Measurements from ENCODE around the gene ZNF831.

ZNF831 gene

GRCh38 chr20:59141818-59142581 lies 21.6 kb upstream of the ZNF831 start:
- DNase-seq: no peak

DNA sequence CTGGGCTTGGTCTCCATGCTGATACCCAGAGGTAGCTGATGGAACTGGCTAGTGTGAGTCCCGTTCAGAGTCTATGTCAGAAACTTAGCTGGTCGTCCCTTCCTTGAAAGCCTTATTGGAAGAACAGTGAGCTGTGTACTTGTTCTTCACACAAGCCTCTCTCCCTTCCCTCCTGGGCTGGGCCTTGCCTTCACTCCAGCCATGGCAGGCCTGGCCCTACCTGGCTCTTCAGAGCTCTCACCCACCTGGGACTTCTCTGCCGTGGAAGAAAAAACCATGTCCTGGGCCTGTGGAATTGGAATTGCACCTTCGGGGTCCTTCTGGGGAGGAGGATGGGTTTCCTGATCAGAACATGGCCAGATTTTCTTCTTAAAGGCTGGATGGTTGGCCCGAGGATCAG lies 20.3 kb upstream of the ZNF831 start:
- no peak for DNase-seq

- DNase-seq: peak; percentile 70
Observed at GRCh38 chr20:59144179-59144830, 19.3 kb upstream of the ZNF831 start.

DNA sequence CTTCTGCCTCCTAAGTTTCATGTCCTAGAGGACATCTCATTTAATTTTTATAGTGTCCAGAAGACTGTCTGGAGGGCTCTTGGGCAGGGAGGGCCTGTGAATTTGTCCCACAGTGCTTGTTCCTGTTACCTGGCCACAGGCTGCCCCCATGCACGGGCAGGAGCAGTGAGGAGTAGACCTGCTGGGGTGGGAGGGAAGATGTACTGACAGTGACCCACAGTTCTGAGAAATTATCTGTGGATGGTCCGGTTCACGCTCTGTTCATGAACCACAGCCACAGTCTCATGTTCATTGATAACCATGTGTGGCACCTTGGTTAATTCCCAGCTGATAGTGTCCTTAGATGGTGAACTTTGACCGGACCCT lies 18.8 kb upstream of the ZNF831 start:
- no peak for DNase-seq

DNA sequence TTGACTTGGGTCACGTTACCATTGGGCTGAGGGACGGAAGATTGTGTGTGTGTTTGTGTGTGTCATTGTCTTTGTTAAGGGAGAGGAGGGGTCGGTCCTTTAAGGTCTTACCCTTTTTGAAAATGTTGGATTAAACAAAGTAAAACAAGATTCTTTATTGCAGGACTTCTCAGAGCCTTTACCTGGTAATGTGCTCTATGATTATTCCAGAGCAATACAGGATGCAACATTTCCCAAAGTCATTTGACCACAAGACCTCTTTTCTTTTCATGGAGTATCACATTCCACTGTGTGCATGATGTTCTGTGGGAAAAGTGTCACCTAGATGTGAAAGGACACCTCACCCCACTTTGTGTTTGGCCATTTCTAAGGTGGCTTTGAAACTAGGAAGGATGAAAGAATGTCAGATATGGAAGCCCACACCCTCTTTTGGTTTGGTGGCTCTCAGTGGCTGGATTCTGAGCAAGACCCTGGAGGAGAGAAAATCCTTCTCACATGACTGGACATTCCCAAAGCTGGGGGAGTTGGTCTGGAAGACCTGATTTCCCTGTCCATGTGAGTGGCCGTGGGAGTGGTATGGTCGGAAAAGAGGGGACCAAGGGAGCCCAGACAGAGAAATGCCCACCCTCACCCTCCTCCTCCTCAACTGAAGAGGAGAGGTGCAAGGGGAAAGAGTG lies 18.2 kb upstream of the ZNF831 start:
- no peak for DNase-seq

DNA sequence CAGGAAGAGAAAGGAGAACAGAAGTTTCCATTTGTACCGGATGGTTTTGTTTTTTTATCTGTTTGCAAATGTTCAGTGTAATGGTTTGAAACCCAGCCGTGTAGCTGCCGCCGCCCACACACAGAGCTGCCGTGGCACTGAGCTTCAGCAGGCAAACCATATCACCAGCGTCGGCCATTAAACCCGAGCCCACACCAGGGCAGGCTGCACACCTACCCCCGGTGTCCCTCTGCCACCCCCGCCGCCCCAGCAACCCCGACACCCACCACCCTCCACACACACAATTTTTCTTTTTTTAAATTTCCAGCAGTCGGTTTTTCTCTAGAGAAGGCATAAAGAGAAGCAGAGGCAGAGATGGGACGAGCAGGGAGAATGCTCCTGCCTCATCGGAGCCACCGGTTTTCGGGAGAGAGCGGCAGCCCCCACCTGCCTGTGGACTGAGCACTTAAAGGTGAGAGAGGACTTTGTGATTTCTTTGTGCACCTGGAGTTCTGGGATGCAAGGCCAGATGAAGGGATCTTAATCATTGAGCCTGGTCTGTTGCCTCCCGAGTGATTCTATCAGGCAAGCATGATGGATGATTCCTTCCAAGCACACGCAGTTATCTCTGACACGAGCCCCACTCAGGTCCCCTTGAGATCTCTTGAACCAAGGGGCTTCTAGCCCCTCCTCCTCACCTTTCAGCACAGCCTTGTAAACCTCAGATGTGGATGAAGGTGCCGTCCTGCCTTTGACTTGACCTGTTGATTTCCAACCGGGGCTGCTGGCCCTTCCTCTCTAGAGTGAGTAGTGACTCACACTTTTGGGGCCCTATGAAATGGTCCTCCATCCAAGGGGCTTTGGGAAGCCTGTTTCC lies 17.5 kb upstream of the ZNF831 start:
- DNase-seq: peak; percentile 62

- no peak for DNase-seq
Observed at GRCh38 chr20:59146780-59147565, 16.6 kb upstream of the ZNF831 start.

DNA sequence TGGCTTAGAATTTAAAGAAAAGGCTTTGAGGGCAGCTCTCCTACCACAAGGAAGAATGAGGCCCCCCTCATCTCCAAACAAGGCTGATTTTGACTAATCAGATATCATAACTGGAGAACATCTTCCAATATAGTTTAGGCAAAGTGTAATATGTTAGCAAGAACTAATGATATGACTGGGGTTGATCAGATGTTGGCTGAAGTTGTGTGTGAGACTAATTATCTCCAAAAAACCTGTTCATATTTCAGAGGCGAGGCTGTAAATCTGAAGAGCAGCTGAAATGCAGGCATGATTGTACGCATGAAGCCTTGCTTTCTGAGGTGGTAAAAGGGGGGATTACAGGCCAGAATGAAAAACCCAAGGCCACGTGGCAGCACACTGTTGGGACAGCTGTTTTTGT lies 16.0 kb upstream of the ZNF831 start:
- peak; percentile 19 for DNase-seq

- DNase-seq: no peak
Observed at GRCh38 chr20:59148701-59149493, 14.7 kb upstream of the ZNF831 start.

GRCh38 chr20:59149678-59150504 lies 13.7 kb upstream of the ZNF831 start:
- DNase-seq: peak; percentile 82

DNA sequence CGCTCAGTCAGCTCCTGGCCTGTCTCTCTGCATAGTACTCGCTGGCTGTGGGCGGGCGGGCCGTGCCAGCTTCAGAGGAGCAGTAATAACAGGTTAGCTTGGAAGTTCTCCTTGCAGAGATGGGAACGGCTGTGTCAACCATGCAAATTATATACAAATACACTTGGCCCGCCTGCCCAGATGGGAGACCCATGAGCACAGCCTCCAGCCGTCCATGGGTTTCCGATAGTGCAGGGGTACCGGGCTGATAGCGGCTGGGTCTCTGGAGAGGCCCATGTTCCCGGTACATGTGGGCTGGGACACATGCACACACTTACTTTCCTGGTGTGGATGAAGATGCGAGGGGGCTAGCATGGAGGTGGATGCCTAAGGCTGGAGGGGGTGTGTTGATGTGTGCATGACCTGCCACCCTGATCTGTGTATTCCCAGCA lies 12.8 kb upstream of the ZNF831 start:
- no peak for DNase-seq

DNA sequence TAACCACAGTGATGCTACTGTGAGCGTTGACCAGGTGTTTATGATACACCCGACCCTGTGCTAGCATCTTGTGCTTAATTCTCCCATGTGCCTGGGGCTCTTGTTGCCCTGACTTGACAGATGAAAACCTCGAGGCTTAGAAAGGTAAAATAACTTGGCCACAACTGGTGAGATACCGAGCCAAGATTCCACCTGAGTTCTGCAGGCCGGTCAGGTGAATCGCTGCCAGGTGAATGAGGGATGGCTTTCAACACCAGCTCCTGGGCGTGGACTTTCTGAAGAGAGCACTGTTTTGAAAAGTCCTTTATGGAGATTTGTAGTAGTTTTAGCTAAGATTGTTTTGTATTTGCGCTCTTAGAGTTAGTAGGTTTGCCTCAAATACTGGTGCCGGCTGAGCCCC lies 12.2 kb upstream of the ZNF831 start:
- DNase-seq: no peak

- DNase-seq: peak; percentile 75
Observed at GRCh38 chr20:59151820-59152219, 11.8 kb upstream of the ZNF831 start.

DNA sequence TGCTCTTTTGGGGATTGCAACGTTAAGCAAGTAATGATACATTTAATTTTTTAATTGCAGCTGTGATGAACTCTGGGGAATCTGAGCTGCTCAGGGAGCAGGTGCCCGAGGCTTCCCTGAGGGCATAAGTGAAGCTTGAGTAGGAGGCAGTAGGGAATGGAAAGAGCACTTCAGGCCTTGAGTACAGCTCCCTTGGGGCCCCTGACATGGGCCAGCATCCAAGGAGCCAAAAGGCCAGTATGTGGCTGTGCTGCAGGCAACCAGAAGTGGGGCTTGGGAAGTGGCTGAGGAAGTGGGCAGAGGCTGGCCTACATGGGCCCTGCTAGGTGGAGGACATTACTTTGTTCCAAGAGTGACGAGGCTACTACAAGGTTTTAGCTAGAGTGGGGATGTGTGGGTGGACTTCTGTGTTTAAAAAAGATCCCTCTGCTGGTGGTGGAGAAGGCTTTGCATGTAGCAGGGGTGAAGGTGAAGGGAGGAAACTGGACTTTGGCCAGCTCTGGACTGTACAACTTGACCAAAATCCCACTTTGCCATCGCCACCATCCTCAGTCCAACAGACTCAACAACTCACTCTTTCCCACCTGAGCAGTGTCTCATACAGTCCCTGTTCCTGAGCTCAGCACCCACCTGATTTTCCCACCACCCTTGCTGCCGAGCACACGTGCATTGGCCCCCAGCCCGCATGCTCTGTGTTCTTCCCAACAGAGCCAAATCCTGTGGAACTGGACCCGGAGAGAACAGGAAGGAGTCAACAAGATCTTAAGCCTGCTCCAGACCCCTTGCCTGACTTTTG lies 10.9 kb upstream of the ZNF831 start:
- DNase-seq: no peak

- DNase-seq: no peak
Observed at GRCh38 chr20:59153355-59153681, 10.3 kb upstream of the ZNF831 start.

DNA sequence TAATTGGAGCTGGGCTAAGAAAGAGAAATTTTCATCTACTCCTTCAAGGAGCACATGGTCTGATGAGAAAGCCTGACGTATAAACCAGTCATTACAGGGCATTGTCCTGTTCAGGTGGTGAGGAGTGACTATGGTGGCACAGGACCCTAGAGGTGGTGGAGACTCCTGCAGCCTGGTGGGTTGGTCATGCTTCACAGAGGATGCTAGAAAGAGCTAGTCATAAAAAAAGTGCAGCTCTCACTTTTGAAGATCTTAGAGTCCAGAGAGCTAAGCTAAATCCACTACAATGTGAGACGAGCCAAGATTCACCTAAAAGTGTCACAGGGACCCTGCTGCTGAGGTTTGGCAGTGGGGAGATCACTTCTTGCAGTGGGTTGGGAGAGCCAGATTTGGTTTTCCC lies 9.8 kb upstream of the ZNF831 start:
- DNase-seq: no peak

DNA sequence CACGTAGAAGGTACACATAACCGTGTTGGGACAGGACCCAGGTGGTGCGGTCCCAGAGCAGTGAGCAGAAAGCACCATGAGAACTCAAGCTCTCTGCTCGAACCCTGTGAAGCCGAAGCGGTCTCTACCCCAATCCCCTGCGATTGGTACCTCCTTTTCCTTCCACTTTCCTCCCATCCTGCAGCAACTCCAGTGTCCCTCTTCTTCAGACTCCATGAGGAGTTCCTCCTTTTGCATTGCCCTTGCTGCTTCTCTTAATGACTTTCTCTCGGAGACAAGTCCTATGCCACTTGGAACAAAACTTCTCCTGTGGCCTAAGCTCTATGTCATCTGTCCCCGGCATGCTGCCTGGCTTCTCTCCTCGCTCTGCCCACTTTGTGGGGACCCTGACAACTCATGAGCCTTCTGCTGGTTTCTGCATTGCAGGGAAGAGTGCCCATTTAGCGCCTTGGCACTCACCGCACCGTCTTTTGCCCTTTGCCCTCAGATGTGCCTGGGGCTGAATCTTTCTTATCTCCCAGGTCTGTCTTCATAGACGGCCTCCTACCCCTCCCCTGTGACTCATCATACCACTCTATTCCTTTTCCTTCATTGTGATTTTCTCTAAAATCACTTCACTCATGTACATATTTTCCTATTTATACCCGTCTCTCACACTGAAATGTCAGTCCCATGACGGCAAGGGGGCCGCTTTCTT lies 9.2 kb upstream of the ZNF831 start:
- DNase-seq: no peak

GRCh38 chr20:59157064-59157463 lies 6.6 kb upstream of the ZNF831 start:
- no peak for DNase-seq

DNA sequence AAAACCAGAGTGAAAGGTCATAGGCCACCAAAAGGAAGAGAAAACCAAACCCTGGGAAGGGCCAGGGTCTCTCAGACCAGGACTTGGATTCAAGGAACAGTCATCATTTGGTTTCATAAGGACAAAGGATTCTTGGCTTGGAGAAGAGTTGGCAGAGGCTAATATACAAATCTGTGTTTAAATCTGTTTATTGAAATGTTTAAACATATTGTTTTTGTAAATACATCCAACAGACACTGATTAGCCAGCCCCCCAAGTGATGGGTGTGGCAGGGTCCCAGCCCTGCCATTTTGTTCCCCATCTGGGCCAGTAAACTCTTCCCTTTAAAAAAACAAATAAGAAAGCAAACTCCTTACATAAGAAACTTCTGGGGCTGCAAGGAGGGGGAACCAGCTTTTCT lies 6.1 kb upstream of the ZNF831 start:
- DNase-seq: no peak
